HT1080 (cell line): ENCODE measurements around the gene IRS1. TPM values are rescaled to one million over a fixed set of nuclear protein-coding genes. Genes with fewer than 3 reads are reported as not detected.

Source experiments
- DNase-seq: peaks from one replicate; pipeline ENCODE4 v3.0.0-alpha.2; 2015; ENCODE audit warnings: low read depth
- total RNA-seq: library from RNA; depleted of rRNA; stranded (reverse); fragments of >200 nt; shearing (Covaris generic); gene quantifications from 2 replicates; pipeline ENCODE4 v1.2.3, GENCODE V29; 2014

Gene IRS1
- total RNA-seq, 1 experiment from 2014 or later, result 29.9 TPM

DNA sequence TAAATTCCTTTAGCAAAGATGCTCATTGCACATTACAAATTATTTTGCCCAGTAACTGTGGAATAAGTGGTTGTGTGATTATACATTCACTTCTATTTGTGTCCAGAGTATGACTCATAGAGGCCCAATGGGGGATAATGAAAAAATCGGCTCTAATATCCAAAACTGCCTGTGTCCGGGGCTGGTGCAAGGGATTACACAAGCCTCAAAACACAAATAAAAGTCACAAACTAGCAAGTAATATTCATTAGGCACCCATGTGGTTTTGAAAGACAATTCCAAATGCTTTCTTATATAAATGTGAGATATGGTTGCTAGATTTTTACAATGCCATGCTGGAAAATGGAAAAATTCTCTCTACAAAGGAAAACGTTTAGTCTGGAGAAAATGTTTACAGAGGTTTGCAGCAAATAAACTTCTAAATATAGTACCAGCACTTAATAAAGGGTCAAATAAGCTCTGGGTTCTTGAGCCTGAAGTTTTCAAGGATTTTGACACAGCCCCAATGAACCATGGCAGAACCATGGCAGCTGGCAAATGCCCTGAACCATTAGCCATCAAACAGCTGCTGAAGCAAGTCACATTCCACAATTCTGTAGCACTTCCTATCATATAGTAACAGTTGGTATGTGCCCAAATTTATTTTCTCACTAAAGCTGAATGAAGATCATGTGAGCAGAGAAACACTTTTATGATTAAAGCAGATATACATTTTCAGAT lies 40.5 kb downstream of the IRS1 start:
- DNase-seq, result peak; percentile 38

DNA sequence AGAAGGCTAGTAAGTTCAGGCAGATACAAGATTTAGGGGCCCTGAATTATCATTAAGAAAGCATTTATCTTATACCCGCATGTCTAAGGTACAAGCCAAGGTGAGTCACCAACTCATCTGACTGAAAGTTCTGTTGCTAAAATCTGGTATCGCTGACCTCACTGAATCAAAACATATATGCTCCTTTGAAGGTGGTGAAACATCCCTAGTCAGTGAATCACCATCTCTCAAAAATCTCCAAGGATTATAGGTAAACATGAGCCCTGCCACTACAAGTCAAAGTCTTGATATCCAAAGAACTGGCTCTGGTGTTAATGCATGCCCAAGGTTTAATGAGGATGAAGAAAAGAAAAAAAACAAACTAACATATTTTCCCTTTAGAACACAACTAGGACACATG lies 43.5 kb downstream of the IRS1 start:
- peak; percentile 90 for DNase-seq

- no peak for DNase-seq
These were observed 44.0 kb downstream of the IRS1 start for GRCh38 chr2:226755631-226756030.

- no peak for DNase-seq
These were observed 44.6 kb downstream of the IRS1 start for GRCh38 chr2:226754821-226755604.

DNA sequence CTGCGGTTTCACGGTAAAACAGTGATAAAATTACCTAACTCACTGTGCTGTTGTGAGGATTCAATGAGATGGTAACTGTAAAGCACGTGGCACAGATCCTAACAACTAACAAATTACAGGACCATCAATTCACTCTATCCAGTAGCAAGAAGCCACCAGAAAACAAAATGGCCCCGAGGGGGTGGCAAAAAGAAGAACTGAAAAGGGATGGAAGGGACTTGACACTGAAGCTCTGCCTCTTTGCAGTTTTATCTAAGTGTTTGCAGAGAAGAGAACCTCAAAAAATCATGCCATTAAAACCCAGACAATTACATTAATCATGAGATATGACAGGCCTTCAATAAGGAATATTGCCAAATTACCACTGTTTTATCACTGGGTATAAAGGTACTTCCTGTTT lies 46.7 kb downstream of the IRS1 start:
- no peak for DNase-seq

DNA sequence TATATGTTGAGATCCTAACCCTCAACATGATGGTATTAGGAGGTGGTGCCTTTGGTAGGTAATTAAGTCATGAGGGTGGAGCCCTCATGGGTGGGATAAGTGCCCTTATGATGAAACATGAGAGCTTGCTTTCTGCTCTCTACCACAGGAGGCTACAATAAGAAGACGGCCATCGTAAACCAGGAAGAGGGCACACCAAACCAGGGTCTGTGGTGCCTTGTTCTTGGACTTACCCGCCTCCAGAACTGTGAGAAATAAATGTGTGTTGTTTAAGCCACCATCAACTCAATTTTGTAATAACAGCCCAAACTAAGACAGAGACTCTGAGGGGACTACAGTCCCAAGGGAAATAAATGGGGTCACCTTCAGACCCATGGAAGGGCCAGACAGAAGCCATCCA lies 52.3 kb downstream of the IRS1 start:
- DNase-seq, result no peak

DNA sequence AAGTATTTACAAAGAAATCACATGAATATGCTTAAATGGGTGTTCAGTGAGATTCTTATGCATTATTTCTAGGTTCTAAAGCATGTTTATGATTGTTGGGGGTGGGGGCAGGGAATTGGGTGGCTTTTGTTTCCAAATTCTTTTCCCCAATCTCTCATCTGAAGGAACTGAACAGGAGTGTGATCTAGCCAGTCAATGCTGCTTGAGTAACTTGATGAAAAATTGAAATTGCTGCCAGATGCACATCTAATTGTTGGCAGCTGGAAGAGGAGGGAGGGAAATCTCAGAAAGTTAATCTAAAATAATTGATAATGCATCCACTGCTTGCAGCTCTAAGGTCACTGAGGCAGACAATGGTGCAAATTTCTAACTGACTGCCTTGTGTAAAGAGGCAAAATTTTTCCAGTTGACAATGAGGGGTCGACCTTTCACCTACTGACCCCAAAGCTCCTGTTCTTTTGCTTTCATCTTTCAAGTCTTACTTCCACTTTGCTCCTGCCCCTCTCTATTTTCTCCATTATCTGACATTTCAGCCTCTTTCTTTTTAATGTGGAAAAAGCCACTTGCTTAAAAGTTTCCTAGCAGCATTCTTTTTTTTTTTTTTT lies 53.3 kb downstream of the IRS1 start:
- DNase-seq, result no peak

DNA sequence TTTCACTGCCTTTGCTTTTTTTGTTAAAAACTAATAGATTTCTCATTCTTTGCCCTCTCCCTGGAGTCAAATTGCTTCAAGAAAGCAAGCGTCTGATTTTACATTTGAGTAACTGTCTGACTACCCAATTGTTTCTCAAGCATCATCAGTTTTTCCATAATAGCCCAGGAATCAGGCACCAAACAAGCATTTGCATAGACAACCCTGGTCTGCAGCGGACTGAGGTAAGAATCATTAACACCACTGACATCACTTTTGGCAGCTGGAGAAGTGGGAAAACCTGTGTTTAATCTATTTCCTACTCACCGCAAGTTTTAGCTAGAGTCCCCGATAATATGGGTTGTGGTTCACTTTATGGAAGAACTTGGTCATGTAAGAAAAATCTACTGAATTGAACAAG lies 55.7 kb downstream of the IRS1 start:
- no peak for DNase-seq

DNA sequence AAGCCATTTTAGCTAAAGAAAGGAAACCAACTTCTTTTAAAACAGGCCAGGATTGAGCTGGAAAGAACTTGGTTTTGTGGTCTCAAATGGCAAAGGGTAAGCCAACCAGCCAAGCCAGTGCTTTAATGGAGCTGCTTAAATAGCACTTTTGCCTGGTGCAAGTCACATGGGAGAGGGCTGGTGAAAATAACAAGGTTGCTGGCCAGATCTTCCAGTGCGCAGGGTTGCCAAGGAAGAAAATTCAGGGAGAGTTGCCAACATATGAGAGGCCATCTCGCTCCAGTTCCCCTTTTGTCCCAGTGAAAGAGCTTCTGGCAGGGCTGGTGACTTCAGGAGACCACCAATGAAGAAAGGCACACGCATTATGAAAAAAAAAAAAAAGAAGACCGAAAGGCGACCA lies 57.3 kb downstream of the IRS1 start:
- DNase-seq, result no peak

DNA sequence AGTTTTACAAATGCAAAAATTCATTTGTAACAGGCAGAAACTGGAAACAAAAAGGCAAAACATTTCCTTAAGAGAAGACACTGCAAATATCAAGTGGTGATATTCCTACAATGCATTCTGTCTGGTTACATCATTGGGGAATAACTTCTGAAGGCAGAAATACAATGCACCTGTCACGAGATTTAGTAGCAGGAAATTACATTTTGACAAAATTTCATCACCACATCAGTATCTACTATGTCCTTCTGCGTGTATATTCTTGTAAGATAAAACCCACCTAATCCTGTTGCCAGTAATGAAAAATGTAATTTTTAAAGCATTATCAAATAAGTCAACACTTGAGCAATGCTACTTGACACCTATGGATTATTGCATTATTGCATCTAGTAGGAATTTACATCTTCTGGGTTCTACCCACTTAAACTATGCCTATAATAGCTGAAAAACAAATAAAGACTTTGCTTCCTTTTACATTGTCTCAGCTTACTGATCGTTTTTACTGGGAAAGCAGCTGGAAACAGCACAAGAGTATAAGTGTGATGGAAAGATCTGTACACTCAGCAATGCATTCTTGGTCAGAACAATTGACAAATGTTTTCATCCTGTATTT lies 59.5 kb downstream of the IRS1 start:
- DNase-seq, result no peak

GRCh38 chr2:226739545-226740030 lies 60.0 kb downstream of the IRS1 start:
- no peak for DNase-seq

DNA sequence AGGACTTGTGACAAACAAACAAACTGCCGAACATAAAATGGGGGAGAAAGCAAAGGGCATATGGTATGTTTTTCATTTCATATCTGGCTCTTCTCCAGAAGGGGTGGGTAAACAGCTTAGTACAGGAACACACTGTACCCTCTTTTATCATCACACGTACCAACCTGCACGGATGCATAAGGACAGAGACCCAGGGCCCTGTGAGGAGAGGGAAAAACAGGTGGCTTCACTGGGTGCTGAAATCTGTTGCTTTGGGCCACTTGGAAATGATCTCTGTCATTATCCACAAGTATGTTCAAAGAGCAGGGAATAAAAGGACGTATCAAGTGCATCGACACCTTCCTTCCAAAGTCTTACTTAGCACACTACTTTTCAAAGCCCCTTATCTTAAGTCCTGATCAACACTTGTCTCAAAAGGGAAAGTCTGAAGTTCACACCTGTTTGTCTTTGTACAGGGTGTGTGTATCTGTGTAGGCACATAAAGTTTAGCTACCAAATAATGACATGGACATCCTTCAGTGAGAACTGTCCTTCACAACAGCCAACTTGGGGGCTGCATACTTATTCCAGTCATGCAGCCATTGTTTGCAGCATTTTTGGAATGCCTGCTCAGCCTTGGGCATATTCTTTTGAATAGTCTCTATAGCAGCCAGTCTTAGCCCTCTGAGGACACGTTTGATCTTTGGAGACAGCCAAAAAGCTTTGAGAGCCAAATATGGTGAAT lies 60.6 kb downstream of the IRS1 start:
- DNase-seq, result no peak

- no peak for DNase-seq
These were observed 61.3 kb downstream of the IRS1 start for GRCh38 chr2:226738191-226738820.

DNA sequence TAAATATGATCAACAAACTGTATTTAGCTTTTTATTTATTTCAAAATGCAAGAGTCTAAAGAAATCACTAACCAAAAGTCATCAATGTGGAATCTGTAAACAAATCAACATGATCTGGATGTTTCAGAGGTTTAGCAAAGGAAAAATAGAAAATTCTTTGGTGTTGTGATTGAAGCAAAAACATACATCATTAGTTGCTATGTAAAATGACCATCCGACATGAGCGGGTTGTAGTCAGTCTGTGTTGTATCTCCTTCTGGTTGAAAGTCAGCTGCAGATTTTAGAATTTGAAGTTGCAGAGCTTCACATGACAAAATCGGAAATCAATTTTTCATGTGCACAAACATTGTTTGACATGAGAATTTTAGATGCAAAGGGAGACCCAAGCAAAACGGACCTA lies 63.2 kb downstream of the IRS1 start:
- DNase-seq, result no peak

GRCh38 chr2:226733927-226734564 lies 65.6 kb downstream of the IRS1 start:
- no peak for DNase-seq

- no peak for DNase-seq
These were observed 66.3 kb downstream of the IRS1 start for GRCh38 chr2:226733189-226733858.

DNA sequence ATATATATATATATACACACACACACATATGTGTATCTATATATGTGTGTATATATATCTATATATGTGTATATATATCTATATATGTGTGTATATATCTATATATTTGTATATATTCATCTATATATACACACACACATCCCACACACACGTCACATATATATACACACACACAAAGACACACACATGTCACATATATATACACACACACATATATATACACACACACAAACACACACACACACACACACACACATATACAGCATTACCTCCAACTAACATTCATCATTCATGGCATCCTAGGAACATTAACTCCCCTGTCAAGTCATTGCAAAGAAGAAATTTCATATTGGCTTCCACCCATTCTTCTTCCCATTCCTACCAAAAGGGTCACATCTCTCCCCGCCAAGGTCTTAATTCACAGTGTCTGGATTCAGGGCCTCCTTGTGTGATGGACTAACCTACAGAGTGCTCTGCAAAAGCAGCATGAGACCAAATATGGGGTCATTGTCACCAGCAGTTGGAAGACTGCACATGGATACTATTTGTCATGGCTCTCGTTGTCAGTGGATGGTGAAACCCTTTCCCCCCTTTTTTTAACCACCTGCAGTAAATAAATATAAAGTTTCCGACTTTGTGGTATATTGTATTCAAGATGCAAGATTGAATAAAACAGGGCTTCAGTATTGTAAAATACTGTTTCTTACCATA lies 67.0 kb downstream of the IRS1 start:
- DNase-seq, result no peak

- DNase-seq, result peak; percentile 8
These were observed 69.1 kb downstream of the IRS1 start for GRCh38 chr2:226730481-226730880.

- DNase-seq, result no peak
These were observed 70.6 kb downstream of the IRS1 start for GRCh38 chr2:226728996-226729395.
